Fibroblast of lung (primary cell): Measurements from ENCODE around the gene TXNRD2. TPM values are rescaled to one million over a fixed set of nuclear protein-coding genes. Genes with fewer than 3 reads are reported as not detected.

Experiments
- DNase-seq, 2 donors: peaks; one replicate each; pipeline versions ENCODE4 v3.0.0 to v3.0.0-alpha.2; 2010; ENCODE audit warnings: low read depth in 2 of 2
- H2AFZ ChIP-seq: 2 replicates; pipeline ENCODE4 v1.5.1; 2012; ENCODE audit warnings: low read length, control low read depth, inconsistent platforms
- H3K27ac ChIP-seq: 2 replicates; pipeline ENCODE4 v1.5.1; 2011; ENCODE audit warnings: low read length, control low read depth; ENCODE audit not compliant: insufficient read depth
- H3K27me3 ChIP-seq: 2 replicates; pipeline ENCODE4 v1.5.1; 2011; ENCODE audit warnings: mild to moderate bottlenecking, low read length; ENCODE audit not compliant: control insufficient read depth, insufficient read depth
- H3K36me3 ChIP-seq: 2 replicates; pipeline ENCODE4 v1.5.1; 2011; ENCODE audit warnings: low read length; ENCODE audit not compliant: control insufficient read depth, insufficient read depth
- H3K4me1 ChIP-seq: 2 replicates; pipeline ENCODE4 v1.5.1; 2011; ENCODE audit warnings: low read length; ENCODE audit not compliant: control insufficient read depth, insufficient read depth; ENCODE audit errors: extremely low read depth
- H3K4me2 ChIP-seq: 2 replicates; pipeline ENCODE4 v1.5.1; 2011; ENCODE audit warnings: low read length, control low read depth; ENCODE audit not compliant: insufficient read depth; ENCODE audit errors: extremely low read depth
- H3K4me3 ChIP-seq, 4 experiments: fragments of 200-600 bp in 1 of 4; sonication (generic) in 1 of 4; replicated peaks in 1 of 4; 2 replicates each; pipeline ENCODE4 v1.5.1; 2011 to 2016; ENCODE audit warnings: low read length in 4 of 4, low read depth in 3 of 4, mild to moderate bottlenecking in 3 of 4, control low read depth in 2 of 4, inconsistent platforms in 1 of 4, mixed read lengths in 1 of 4; ENCODE audit not compliant: insufficient read depth in 1 of 4; ENCODE audit errors: control extremely low read depth in 1 of 4
- H3K79me2 ChIP-seq: 2 replicates; pipeline ENCODE4 v1.5.1; 2012; ENCODE audit warnings: mild to moderate bottlenecking, low read length, inconsistent platforms; ENCODE audit not compliant: control insufficient read depth, insufficient read depth
- H3K9ac ChIP-seq: 2 replicates; pipeline ENCODE4 v1.5.1; 2011; ENCODE audit warnings: mild to moderate bottlenecking, low read length, control low read depth; ENCODE audit not compliant: insufficient read depth
- H3K9me3 ChIP-seq: 2 replicates; pipeline ENCODE4 v1.5.1; 2012; ENCODE audit warnings: low read depth, low read length; ENCODE audit not compliant: control insufficient read depth, insufficient read depth
- H4K20me1 ChIP-seq: 2 replicates; pipeline ENCODE4 v1.5.1; 2011; ENCODE audit warnings: low read length; ENCODE audit not compliant: control insufficient read depth, insufficient read depth; ENCODE audit errors: extremely low read depth
- EZH2 ChIP-seq: IDR thresholded peaks from 2 replicates; pipeline ENCODE4 v1.5.1; 2012; ENCODE audit warnings: low read length, control low read depth, mild to moderate bottlenecking; ENCODE audit errors: missing control alignments
- polyA plus RNA-seq, 2 donors: library from polyadenylated mRNA; depleted of rRNA in 1 of 2; stranded (reverse) in 1 of 2; unstranded in 1 of 2; fragments of >200 nt; gene quantifications; 2 replicates each; pipeline ENCODE4 v1.2.1, GENCODE V29; 2011 to 2012; ENCODE audit warnings: missing spikeins in 1 of 2
- total RNA-seq: library from RNA; depleted of rRNA; stranded (reverse); fragments of >200 nt; gene quantifications from 2 replicates; pipeline ENCODE4 v1.2.1, GENCODE V29; 2014
- TF ChIP-seq, protein P1 (sequence below), 2 donors: IDR thresholded peaks in 1 of 2; conservative IDR thresholded peaks in 1 of 2; 1 replicate in 1 of 2; 2 replicates in 1 of 2; pipeline ENCODE4 v1.5.1; 2011 to 2012; ENCODE audit warnings: low read length in 2 of 2, control low read depth in 1 of 2, inconsistent platforms in 1 of 2, low read depth in 1 of 2, mild to moderate bottlenecking in 1 of 2

Gene TXNRD2
- total and polyA plus RNA-seq, 2 donors (not counting 1 experiment from before 2014, with no cell fraction given): 13.2 to 30.7 TPM

DNA sequence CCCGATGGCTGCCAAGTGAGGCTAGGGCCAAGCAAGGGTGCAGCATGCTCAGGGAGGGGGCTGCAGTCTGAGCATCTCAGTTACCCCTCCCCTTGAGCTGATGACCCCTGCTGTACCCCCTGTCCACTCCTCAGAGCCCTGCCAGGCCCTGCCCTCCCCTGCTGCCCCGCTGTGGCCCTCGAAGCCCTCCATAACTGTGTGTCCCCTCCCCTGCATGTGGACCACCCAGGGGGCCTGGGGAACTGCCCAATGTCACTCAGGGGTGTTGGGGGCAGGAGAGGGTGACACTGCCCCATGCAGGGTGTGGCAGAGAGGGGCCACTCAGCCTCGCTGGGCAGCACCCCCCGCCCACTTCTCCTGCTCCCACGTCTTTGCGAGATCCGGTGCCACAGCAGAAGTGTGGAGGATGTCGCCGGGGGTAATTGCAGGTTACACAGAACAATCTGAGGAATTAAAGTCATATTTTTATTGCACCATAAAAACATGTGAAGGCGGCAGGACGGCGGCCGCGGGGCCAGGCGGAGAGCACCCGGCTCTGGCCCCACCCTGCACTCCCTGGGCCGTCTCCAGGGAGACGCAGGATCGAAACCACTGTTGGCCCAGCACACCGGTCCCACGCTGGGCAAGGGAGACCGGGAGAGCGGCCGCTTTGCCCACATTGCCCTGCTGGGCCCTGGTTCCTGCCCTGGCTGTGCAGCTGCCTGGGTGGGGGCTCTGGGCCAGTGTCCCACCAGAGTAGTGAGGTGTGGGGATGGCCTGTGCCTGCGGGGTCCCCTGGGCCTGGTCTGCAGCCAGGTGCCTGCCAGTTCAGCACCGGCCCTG lies 68.3 kb downstream of the TXNRD2 start:
- no peak overlapping the region for H3K4me3 ChIP-seq
- no peaks in the 10 kb centered on the region for H4K20me1 ChIP-seq
- no peak overlapping the region for H2AFZ ChIP-seq
- no peak overlapping the region for H3K27ac ChIP-seq
- H3K9me3 ChIP-seq: no peaks in the 10 kb centered on the region
- no peaks in the 10 kb centered on the region for H3K79me2 ChIP-seq
- TF ChIP-seq, protein P1, sequence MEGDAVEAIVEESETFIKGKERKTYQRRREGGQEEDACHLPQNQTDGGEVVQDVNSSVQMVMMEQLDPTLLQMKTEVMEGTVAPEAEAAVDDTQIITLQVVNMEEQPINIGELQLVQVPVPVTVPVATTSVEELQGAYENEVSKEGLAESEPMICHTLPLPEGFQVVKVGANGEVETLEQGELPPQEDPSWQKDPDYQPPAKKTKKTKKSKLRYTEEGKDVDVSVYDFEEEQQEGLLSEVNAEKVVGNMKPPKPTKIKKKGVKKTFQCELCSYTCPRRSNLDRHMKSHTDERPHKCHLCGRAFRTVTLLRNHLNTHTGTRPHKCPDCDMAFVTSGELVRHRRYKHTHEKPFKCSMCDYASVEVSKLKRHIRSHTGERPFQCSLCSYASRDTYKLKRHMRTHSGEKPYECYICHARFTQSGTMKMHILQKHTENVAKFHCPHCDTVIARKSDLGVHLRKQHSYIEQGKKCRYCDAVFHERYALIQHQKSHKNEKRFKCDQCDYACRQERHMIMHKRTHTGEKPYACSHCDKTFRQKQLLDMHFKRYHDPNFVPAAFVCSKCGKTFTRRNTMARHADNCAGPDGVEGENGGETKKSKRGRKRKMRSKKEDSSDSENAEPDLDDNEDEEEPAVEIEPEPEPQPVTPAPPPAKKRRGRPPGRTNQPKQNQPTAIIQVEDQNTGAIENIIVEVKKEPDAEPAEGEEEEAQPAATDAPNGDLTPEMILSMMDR (conservative IDR thresholded peaks at IDR 0.05 in 1 of 2, IDR thresholded peaks at IDR 0.05 in 1 of 2; ENCODE audit: low read depth in 1 of 2, low read length in 2 of 2): no peak
- TF ChIP-seq EZH2: no peak
- H3K4me1 ChIP-seq: peaks cover 5% of the 10 kb centered on the region
- H3K4me2 ChIP-seq: no peak overlapping the region
- H3K36me3 ChIP-seq: peaks cover 10% of the 10 kb centered on the region
- H3K9ac ChIP-seq: no peak overlapping the region
- no peak for DNase-seq
- H3K27me3 ChIP-seq: no peaks in the 10 kb centered on the region

DNA sequence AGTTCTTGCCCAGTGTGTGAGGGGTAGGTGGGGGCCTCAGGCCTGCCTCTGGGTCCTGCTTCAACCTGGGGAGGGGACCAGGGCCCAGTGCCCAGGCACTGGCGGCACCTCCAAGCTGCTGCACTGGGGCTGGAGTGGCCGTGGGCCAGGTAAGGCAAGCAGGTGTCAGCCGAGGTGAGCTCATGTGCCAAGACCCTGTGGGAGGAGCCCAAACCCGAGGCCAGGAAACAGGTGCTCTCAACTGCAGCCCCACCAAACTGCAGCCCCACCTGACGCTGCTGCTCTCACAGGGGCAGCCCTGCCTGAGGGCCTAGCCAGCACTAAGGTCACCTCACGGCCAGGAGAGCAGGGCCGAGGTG lies 68.9 kb downstream of the TXNRD2 start:
- peaks cover 4% of the 10 kb centered on the region for H3K4me1 ChIP-seq
- DNase-seq: no peak
- H3K27me3 ChIP-seq: no peaks in the 10 kb centered on the region
- no peak overlapping the region for H2AFZ ChIP-seq
- H3K4me3 ChIP-seq: no peak overlapping the region
- no peaks in the 10 kb centered on the region for H3K79me2 ChIP-seq
- TF ChIP-seq, protein P1 (conservative IDR thresholded peaks at IDR 0.05 in 1 of 2, IDR thresholded peaks at IDR 0.05 in 1 of 2; ENCODE audit: low read depth in 1 of 2, low read length in 2 of 2): no peak
- no peak for TF ChIP-seq EZH2
- no peak overlapping the region for H3K9ac ChIP-seq
- no peak overlapping the region for H3K4me2 ChIP-seq
- H4K20me1 ChIP-seq: no peaks in the 10 kb centered on the region
- no peak overlapping the region for H3K27ac ChIP-seq
- peaks cover 9% of the 10 kb centered on the region for H3K36me3 ChIP-seq
- no peaks in the 10 kb centered on the region for H3K9me3 ChIP-seq

DNA sequence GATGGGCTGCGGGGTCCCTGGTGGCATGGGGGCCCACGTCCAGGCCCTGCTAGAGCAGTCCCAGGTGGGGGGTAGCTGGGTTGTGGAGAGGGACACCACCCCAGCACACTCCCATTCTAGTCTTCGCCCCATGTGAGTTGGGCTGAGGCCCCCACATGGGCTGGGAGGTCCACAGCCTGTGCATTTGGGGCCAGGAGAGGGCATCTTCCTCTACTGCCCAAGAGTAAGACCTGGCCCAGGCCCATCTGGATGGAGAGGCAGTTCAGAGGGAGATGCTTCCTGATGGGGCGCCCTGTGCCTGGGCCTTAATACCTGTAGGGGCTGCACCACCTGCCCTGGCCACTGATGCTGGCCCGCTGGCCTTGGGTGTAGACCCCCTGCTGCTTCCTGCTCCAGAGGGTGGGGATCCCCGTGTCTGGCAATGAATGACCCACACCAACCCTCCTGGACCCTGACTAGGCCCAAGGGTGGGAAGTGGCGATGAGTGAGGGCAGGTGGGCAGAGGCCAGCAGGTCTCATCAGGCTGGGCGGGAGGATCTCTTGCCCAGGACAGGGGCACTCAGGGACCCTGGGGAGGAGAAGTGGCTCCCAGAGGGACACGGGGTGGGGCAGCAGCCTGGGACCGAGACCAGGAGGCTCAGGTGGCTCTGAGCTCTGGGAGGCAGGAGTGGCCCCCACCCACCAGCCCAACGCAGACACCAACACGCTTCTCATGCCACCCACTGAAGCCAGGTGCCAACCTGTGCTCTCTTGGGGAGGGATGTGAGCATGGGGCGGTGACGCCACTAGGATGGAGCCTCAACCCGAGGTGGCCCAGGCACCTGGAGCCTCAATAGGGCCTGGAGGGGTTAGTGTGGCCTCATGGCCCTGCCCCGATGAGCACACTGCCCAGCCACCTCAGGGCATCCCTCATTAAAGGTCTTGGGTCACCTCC lies 69.5 kb downstream of the TXNRD2 start:
- no peaks in the 10 kb centered on the region for H4K20me1 ChIP-seq
- TF ChIP-seq, protein P1 (conservative IDR thresholded peaks at IDR 0.05 in 1 of 2, IDR thresholded peaks at IDR 0.05 in 1 of 2; ENCODE audit: low read depth in 1 of 2, low read length in 2 of 2): no peak
- no peak for TF ChIP-seq EZH2
- no peak for DNase-seq
- H3K4me2 ChIP-seq: no peak overlapping the region
- H2AFZ ChIP-seq: no peak overlapping the region
- peaks cover 3% of the 10 kb centered on the region for H3K4me1 ChIP-seq
- no peaks in the 10 kb centered on the region for H3K9me3 ChIP-seq
- H3K27me3 ChIP-seq: no peaks in the 10 kb centered on the region
- H3K79me2 ChIP-seq: no peaks in the 10 kb centered on the region
- H3K36me3 ChIP-seq: peaks cover 3% of the 10 kb centered on the region
- no peak overlapping the region for H3K27ac ChIP-seq
- no peak overlapping the region for H3K9ac ChIP-seq
- H3K4me3 ChIP-seq: no peak overlapping the region
